SKM-1 (cell line): Measurements from ENCODE around the gene PRRG4.
"Not testable (repeated sequence)": the region's sequence is repeated elsewhere in the genome, so short reads cannot be mapped to it uniquely, and the experiment has no call there.

Experiments
- DNase-seq: peaks from one replicate; lab custom pipeline; 2025; ENCODE audit not compliant: unreplicated experiment; lab: John Stamatoyannopoulos, UW

PRRG4 gene

DNA sequence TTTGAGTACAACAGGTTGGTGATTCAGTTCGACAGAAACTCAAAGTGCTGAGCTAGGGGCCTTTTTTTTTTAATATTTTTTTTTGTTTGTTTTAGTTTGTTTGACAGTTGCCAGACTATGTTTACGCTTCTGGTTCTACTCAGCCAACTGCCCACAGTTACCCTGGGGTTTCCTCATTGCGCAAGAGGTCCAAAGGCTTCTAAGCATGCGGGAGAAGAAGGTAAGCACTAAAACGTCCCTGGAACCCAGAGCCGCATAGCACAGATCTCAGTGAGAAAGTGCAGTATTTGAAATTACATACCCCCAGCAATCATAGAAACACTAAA, 649 bp downstream of the PRRG4 start:
- peak; percentile 71 for DNase-seq

DNA sequence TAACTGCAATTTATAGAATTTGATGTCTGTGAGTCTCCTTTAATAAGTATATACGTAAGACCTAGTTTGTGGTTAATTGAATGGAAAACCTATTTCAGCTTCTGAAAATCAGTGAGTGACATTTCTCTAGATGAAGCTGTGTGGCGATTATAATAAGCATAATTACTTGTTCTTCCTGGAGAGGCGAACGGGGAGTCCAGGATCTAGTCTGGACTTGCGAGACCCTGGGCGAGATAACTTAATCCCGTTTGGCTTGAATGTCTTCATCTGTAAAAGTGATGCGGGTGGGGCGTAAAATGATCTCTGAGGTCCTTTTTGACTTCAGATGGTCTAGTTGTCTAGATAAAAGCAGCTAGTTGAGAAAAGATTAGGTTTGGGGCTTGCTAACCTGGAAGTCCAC, 1.1 kb downstream of the PRRG4 start:
- no peak for DNase-seq

DNA sequence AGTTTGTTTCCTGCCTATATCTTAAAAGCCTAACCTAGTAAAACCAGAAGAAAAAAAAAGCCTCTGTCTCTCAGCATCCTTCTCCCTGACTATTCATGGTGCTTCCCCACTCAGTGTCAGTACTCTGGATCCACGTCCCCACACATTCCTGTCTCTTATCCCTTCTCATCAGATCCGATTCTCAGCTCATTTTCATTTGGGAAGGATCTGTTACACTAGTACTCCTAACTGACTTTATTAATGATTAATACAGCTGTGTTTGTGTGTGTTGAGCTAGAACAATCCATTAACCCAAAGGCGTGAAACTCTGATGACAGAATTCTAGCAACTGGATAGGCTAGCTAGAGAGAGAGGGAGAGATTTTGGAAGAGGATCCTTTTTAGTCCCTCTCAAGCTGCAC, 1.5 kb downstream of the PRRG4 start:
- DNase-seq, result no peak

DNA sequence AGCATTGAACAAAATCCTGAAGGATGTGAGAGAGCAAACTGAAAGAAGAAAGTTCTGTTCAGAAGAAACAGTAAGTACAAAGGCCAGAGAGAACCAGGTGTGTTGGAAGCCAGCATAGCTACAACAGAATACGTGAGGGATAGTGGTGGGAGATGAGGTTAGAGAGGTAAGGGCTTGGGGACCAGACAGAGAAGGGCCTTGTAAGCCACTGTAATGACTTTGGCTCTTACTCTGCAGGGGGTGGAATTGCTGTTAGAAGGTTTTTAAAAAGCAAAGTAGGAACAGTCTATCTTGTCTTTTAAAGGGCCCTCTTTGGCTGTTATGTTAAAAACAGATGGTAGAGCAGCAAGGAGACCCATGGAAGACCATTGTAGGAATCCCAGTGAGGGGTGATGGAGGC, 4.2 kb downstream of the PRRG4 start:
- no peak for DNase-seq

GRCh38 chr11:32836946-32837345, 7.2 kb downstream of the PRRG4 start:
- no peak for DNase-seq

DNA sequence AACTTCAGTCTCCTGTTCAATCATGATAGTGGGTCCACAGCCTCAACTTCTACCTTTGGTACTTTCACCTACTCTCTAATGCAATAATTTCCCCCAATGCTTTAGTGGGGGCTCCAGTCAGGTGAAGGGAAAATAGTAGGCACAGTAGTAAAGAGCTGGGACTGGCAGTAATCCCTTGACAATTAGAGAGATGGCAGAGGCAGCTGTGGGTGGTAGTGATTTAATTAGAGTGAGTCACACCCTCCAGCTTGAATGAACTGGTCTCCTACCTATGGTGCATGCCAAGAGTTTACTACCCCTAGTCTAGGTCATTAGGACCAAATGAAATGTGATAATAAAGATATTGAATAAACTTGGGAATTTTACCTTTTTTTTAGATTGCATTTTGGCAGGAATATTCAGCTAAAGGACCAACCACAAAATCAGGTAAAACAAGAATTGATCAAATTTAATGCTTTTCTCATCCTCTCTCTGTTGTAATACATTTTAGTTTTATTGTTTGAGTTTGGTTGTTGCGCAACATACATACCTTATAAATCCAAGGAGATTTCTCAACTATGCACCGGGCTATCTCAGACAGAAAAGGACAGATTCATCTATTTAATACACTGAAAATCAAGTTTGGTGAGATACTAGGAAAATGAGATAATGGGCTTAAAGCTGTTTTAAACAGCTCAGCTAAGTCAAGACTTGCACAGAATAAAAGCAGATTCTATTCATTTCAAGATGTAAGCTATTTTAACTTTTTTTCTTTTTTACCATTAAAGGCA, 9.0 kb downstream of the PRRG4 start:
- no peak for DNase-seq

DNA sequence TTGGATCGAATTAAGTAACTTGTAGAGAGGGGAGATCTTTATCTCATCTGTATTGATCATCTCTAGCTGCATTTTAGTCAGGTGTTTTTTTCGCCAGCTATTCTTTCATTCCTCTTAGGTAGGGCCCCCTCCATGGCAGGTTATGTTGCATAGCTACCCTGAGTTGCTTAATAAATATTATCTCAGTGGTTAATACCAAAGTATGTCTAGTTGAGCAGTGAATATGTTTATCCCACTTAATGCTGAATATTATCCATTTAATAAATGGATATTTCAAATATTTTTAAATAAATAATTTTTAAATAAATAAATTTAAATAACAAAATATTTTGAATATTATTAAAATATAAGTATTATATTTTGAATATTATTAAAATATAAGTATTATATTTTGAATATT, 9.6 kb downstream of the PRRG4 start:
- DNase-seq, result no peak

DNA sequence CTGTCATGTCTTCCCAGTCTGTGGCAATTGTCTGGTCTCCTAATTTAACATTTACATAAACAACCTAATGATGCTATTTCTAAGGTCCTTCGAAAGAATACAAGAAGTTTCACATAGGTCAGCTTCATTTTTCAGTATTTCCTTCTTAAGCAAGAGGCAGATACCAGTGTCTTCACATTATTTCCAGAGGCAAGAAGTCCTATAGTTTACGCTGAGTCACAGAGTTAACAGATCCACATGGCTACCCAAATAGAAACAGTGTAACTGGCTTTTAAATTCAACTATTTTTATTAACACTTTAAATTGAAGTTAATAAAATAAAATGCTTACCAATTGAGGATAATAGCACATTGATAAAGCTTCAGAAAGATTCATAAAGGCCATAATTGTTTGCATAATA, 10.9 kb downstream of the PRRG4 start:
- DNase-seq, result no peak

DNA sequence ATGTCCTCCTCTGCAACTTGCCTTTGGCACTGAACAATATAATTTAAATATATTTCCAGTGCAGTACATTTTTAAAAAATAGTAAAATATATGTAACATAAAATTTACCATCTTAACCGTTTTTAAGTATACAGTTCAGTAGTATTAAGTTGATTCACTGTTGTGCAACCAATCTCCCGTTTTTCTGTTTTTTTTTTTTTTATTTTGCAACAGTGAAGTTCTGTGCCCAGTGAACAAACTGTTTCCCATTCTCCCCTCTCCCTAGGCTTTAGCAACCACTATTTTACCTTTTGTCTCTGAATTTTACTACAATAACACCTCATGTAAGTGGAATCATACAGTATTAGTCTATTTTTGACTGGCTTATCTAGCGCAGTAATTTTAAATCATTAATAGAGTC, 13.8 kb downstream of the PRRG4 start:
- no peak for DNase-seq

- no peak for DNase-seq
Observed at GRCh38 chr11:32847511-32847910, 17.8 kb downstream of the PRRG4 start.

- DNase-seq, result no peak
Observed at GRCh38 chr11:32849761-32850160, 20.0 kb downstream of the PRRG4 start.

- DNase-seq, result no peak
Observed at GRCh38 chr11:32851251-32851650, 21.5 kb downstream of the PRRG4 start.

GRCh38 chr11:32852207-32852606, 22.5 kb downstream of the PRRG4 start:
- DNase-seq, result no peak

GRCh38 chr11:32855601-32856000, 25.9 kb downstream of the PRRG4 start:
- DNase-seq, result no peak

DNA sequence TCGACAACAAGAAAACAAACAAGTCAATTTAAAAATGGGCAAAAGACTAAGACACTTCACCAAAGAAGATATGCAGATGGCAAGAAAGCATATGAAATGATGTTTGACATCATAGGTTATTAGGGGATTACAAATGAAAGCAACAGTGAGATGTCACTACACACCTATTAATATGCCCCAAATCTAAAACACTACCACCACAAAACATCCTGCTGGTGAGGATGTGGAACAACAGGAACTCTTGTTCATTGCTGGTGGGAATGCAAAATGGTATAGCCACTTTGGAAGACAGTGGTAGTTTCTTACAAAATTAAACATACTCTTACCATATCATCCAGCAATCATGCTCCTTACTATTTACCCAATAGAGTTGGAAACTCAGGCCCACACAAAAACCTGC, 29.0 kb downstream of the PRRG4 start:
- no peak for DNase-seq

- no peak for DNase-seq
Observed at GRCh38 chr11:32861850-32862577, 32.3 kb downstream of the PRRG4 start.

- DNase-seq, result no peak
Observed at GRCh38 chr11:32864555-32864954, 34.8 kb downstream of the PRRG4 start.

GRCh38 chr11:32868752-32869151, 39.0 kb downstream of the PRRG4 start:
- not testable (repeated sequence) for DNase-seq

GRCh38 chr11:32870676-32871075, 40.9 kb downstream of the PRRG4 start:
- no peak for DNase-seq

GRCh38 chr11:32874132-32874531, 44.4 kb downstream of the PRRG4 start:
- DNase-seq, result no peak

GRCh38 chr11:32881286-32881685, 51.6 kb downstream of the PRRG4 start:
- DNase-seq, result no peak

GRCh38 chr11:32883421-32883820, 53.7 kb downstream of the PRRG4 start:
- no peak for DNase-seq

- no peak for DNase-seq
Observed at GRCh38 chr11:32884023-32884422, 54.3 kb downstream of the PRRG4 start.
